GM12878 (cell line): ENCODE results near the gene GDF11.

ENCODE experiments used
- CHD1 ChIP-seq: IDR thresholded peaks from 2 replicates; pipeline ENCODE4 v1.6.1; 2012; ENCODE audit warnings: low read depth, low read length, improper control_type of control experiment
- EED ChIP-seq: sonication (generic); IDR thresholded peaks from 2 replicates; pipeline ENCODE4 v1.6.1; 2016; ENCODE audit warnings: antibody characterized with exemption, low read depth
- KDM1A ChIP-seq: fragments of 200-600 bp; sonication (generic); IDR thresholded peaks from 2 replicates; pipeline ENCODE4 v1.6.1; 2016; ENCODE audit warnings: borderline replicate concordance
- POLR2AphosphoS5 ChIP-seq: IDR thresholded peaks from 2 replicates; pipeline ENCODE4 v1.6.1; 2011; ENCODE audit warnings: mild to moderate bottlenecking, low read length, inconsistent platforms

DNA sequence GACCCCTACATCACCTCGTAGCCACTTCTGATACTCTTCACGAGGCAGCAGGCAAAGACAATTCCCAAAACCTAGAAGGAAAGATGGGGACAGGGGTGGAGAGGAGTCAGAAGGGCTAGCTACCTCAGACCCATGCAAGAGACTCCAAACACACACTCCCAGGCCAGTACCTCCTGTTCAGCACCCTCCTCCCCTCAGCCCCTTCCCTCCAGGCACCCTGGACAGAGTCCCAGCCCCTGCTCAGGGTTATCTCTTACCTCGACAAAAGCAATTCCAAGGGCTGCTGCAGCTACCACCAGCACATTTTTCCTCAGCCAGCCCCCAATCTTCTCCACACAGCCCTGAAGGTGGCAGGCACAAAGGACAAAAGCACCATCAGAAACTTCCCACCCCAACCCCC lies 17.4 kb upstream of the GDF11 start:
- TF ChIP-seq POLR2AphosphoS5 = no peak
- no peak for TF ChIP-seq KDM1A
- no peak for TF ChIP-seq EED
- no peak for TF ChIP-seq CHD1
